T-helper 9 cell (primary cell): ENCODE results near the gene LPIN2.

ENCODE experiments used
- DNase-seq: peaks from one replicate; pipeline ENCODE4 v3.0.0-alpha.2; 2020

Gene LPIN2

DNA sequence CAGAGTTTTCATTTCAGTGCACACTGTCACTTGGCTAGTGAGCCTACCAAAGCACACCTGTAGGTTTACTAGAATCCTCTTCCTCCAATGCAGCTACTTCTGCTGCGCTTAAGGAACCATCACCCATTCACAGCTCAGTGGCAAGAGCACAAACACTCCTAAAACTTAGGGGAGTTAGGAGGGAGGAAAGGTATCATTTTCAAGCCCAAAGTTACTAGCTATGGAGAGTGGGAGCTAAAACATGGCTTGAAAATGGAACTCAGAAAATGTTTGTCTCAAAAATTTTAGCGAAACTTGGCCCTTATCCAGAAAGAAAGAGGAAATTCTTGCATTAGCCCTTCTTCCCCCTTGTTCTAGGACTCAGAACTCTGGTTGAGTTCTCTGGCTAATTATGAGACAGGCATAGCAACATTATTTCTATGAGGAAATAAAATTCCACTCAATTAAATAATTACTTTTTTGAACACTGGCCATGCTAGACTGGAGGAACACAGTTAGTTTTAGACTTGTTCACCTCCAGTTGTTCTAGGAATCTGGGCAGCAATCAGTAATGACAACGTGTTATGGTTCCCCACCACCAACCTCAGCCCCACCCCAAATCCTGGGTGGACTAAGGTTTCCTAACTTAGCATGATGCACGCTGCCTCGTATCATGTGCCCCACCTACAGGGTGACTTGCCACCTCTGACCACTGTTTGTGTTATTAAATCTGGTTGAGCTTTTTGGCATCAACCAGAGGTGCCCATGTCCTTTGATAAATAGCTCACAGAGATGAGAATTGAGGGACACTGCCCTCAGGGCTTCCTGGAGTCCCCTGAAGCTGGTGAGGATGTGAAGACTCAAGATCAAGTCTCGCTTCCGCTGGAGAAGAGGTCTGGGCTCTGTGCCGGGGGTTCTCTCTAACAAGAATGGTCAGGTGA lies 32.8 kb downstream of the LPIN2 start:
- no peak for DNase-seq

DNA sequence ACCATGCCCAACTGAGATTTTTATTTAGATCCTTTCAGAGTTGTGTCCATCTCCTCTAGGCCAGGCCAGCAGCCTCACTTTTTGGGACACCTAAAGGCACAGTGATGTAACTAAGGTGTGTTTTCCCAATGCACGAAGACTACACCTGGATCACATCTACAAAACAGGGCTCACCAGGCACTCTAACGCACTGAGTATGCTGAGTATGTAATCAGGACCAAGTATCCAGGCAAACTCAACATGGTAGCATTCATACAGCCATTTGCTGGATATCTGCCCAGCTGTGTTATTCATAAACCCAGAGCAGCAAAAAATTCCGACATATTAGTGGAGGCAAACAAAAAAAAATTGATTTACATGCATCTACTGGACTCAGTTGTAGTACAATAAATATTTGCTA lies 33.8 kb downstream of the LPIN2 start:
- DNase-seq: no peak

DNA sequence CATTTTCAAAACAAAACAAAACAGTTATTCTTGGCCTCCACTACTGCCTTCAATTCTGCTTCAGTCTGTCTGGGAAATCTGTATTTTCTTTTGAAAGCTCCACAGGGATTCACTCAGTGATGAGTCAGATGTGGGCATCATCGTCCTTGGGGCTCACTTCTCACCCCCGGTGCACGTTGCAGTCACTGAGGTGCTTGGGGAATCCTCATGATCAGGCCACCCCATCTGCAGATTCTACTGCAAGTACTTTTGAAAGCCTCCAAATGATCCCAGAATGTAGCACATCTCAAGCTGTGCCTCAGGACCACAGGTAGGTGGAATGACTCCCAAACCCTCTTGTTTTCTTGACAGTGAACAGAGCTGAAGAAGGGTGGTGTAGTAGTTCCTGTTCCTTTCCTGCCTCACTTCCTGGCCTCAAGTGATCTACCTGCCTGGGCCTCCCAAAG lies 34.3 kb downstream of the LPIN2 start:
- no peak for DNase-seq

DNA sequence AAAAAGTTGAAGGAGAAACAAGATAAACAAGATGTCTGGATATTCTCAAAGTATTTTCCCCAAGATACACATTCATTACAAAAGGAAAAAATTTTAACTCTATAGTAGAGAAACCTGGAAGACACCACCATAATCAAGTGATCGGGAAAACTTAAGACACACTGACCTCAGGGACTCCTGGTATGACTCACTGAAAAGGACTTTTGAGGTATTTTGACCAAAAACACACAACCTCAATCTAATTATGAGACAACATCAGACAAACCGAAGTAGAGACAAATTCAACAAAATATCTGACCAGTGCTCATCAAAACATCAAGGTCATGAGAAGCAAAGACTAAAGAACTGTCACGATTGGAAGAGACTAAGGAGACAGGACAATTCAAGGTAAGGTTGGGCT lies 34.7 kb downstream of the LPIN2 start:
- no peak for DNase-seq

DNA sequence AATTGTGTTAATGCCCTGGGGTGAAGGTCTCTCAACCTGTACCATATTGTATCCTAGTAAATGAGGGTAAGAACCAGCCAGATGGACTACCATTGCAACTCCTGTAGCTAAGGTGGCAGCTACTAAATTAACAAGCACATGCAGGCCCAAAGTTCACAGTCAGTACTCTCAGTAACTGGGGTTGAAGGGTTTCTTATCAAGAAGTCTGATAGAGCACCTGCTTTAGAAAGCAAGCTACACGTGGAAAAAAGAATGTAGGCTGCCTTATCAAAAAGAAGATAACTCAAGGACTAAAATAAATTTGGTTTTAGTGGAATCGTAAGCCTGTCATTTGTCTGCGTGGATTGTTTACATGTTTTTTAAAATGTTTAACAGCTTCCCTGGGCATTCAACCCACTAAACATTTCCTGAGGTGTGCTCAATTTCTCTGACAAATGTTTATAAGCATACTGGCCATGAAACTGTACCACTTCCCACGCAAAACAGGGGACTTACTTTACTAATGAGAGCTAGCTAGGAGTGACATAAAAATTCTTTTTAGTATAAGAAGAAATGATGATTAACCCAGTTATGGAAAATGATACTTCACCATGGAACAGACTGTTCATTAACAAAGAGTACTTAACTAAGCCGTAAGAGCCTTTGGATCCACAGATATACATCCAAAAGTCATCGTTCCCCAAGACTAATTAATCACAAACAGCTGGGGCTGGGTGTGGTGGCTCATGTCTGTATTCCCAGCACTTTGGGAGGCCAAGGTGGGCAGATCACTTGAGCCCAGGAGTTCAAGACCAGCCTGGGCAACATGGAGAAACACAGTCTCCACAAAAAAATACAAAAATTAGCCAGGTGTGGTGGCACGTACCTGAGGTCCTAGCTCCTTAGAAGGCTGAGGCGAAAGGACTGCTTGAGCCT lies 36.5 kb downstream of the LPIN2 start:
- DNase-seq: no peak

DNA sequence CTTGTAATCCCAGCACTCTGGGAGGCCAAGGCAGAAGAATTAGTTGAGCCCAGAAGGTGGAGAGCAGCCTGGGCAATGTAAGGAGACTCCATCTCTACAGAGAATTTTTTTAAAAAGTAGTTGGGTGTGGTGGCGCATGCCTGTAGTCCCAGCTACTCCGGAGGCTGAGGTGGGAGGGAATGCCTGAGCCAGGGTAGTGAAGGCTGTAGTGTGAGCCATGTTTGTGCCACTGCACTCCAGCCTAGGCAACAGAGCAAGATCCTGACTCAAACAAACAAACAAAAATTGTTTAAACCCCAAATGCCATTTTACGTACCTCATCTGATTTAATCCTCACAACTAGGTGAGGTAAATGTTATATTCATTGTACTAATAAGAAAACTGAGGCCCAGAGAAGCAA lies 38.2 kb downstream of the LPIN2 start:
- no peak for DNase-seq

DNA sequence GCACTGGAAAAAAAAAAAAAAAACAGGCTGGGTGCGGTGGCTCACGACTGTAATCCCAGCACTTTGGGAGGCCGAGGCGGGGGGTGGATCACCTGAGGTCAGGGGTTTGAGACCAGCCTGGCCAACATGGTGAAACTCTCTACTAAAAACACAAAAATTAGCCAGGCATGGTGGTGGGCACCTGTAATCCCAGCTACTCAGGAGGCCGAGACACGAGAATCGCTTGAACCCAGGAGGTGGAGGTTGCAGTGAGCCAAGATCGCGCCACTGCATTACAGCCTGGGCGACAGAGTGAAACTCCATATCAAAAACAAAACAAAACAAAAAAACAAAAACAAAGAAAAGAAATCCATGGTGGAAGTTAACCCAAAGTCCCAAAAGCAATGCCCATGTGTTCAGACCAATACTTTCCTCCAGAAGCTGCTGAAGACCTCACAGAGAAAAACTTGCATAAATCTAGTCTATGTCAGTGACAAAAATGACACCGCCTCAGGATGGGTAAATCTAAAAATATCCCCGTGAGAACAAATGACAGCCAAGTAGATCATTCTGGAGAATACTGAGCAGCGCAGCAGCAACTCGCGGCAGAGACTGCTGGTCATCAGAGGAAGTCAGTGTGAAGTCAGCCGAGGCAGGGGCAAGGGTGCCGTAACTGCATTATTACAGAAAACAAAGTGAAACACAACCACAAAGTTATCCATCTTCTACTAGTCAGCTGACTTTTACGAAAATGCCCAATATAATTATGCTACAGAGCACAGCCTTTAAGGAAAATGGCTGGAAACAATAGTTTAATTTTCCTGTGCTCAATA lies 41.0 kb downstream of the LPIN2 start:
- DNase-seq: peak; percentile 54

DNA sequence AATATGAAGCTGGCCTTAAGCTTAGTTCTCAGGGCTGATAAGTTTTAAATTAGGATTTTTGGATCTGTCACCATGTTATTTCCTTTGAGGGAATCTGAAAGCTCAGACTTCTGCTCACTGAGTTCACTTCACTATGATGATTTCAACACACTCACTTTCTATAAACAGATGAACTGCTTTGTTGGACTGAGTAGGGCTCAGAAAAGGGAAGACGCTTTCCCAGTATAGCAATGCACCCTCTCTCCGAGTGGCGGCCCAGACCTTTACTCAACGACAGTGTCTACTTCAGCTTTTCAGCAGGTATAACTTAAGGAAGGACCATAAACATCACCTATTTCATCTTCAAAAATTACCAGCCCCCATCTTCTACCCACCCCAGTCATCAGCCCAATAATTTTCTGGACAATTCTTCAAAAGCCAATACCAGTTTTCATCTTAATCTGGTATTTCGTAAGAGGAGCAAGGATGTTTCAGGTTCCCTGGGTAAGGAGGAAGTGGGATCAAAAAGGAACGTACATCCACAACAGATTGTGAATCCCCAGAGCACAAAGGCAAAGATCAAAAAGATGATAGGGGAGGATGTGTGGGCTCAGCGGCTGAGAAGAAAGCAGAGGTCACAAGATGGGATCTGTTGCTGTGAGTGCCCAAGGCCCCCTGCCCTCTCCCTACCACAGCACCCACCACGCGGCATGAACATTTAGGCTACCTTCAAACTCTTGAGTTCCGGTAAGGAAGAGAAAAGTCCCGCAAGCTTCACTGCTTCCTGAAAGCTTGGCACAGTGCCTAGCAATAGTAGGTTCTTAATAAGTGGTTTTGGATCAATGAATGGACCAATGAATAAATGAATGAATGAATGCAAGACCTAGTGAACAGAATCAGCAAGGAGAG lies 41.9 kb downstream of the LPIN2 start:
- DNase-seq: peak; percentile 40

DNA sequence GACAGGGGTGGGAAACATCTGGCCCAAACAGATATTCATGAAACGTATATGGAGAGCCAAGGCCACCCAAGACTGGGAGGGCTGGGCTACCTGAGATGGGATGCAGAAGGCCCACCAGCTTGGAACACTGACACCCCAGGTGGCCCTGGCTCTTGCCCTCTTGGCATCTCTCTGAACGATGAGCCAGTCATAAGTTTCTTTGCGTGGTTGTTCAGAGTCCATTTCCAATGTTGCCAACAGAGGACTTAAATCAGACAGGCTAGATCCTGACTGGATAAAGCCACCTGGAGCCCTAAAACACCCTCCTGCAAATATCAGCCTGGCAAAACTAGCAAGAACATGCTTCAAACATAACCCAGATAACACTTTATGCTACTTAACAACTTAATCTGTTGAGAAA lies 42.6 kb downstream of the LPIN2 start:
- no peak for DNase-seq

DNA sequence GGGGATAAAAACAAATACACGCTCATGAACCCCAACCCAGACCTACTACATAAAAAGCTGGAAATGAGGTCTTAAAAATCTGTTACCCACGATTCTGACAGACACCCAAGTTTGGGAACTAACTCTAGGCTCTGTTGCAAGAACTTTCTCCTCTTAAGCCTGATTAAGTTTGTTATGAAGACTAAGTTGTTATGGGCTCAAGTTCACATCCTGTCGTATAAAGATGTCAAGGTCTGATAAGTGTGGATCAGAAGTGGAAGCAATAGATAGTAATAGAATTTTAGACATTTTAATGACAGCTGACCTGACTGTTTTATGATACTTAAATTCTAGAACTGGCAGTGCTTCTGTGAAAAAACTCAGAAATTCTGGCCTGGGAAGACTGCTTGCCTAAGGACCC lies 43.2 kb downstream of the LPIN2 start:
- DNase-seq: no peak

DNA sequence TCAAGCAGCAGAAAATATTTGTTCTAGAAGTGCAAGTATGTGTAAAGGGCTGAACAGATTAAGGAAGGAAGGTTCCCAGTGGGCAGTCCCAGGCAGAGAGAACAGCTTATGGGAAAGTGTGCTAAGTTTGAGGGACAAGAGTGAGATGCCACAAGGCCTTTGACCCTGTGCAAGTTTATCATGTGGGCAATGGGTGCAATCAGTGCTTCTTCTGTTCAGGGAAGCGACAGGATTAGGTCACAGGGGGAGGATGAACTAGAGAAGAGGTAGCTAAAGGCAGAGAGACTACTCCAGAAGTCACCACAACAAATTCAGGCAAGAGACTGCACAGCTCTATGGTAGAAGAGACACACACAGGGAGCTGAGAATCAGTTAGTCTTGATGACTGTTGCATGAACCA lies 44.3 kb downstream of the LPIN2 start:
- no peak for DNase-seq

DNA sequence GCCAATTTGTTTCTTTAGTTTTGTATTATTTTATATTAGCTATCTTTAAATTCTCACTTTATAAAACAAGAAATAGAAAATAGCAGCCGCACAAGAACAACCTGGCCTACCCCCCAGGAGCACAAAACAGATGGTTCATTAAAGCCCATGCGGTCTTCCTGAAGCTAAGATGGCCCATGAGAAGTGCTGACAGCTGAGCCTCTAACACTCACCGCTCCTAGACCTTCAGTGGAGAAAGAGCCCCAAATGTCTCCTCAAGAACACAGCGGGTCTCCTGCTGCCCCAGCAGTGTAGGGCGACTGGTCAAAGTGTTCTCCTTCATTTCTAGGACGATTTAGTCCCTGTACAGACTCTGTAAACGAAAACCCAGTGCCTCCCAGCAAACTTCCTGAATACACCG lies 45.1 kb downstream of the LPIN2 start:
- DNase-seq: no peak

DNA sequence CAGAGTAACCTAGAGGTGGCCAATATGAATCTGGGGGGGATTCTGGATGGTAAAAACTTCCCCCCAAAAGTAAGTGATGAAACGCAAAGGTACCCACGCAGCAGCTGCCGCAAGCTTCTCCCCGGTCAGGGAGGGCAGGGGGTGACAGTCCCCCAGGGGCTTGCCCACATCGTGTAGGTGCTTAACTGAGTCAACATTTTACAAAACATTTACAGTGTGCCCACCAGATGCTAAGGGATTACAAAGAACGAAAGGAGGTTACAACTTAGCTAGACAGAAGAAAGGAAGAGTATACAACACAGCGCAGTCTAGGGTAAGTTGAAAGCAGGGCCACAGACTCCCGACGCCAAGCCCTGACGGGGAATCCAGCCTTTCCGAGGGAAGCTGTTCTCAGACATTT lies 45.6 kb downstream of the LPIN2 start:
- DNase-seq: no peak

DNA sequence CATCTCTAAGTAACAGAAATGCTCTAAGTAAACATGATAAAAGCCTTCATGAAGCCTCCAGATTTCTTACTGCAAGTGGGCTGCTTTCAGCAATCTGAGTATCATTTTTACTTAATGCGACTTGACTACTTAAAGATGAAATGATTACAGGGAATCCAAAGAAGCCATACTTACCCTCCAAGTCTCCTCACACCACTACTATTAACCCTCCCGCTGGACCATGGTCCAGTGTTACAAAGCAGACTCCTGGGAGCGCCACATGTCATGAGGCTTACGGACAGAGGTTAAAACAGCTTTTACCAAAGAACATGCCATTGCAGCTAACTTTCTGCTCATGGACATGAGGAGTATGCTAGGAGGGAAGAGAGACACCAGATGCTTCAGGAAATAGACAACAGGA lies 46.4 kb downstream of the LPIN2 start:
- DNase-seq: no peak

DNA sequence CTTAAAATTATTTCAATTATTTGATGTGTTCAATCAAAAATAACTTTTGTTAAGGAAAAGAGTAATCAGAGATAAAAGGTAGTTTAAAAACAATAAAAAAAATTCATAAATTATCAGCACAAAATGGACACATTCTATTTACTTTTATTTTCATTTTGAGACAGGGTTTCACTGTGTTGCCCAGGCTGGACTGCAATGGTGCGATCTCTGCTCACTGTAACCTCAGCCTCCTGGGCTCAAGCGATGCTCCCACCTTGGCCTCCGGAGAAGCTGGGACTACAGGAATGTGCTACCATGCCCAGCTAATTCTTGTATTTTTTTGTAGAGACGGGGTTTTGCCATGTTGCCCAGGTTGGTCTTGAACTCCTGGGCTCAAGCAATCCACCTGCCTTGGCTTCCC lies 47.1 kb downstream of the LPIN2 start:
- DNase-seq: no peak

DNA sequence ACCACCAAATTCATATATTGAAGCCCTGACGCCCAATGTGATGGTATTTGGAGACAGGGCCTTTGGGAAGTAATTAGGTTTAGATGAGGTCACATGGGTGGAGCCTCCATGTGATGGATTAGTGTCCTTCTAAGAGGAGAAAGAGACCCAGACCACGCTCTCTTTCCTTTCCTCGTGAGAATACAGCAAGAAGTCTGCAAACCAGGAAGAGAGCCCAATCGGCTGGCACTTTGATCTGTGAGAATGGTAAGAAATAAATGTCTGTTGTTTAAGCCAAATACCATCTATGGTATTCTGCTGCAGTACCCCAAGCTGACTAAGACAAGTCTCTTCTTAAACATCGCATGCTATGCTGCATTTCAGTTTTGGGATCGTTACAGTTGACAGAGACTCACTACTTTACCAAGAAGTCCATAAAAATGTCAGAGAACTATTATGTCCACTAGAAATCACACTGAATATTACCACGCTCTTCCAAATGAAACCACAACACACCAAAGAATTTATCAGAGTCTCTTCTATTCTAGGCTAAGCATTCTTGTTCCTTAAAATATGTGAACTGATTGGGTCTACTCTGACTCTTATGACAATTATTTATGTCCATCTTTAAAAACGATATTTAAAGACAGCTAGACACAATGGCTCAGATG lies 48.5 kb downstream of the LPIN2 start:
- DNase-seq: no peak
